NB4 (cell line): ENCODE results near the gene DDX49.
"Not testable (repeated sequence)": the region's sequence is repeated elsewhere in the genome, so short reads cannot be mapped to it uniquely, and the experiment has no call there.

Experiments used
- DNase-seq: peaks from one replicate; pipeline ENCODE4 v3.0.0; 2010; ENCODE audit warnings: low read depth
- H3K4me3 ChIP-seq: one replicate; pipeline ENCODE4 v1.5.1; 2011; ENCODE audit warnings: mild to moderate bottlenecking, low read depth, low read length, moderate library complexity
- MYC ChIP-seq: IDR thresholded peaks from 2 replicates; pipeline ENCODE4 v1.6.1; 2011; ENCODE audit warnings: low read depth, low read length
- POLR2A ChIP-seq: IDR thresholded peaks from 2 replicates; pipeline ENCODE4 v1.6.1; 2011; ENCODE audit warnings: mild to moderate bottlenecking; ENCODE audit not compliant: insufficient read length; ENCODE audit errors: extremely low read depth
- TF ChIP-seq, protein P1 (sequence below): IDR thresholded peaks from one replicate; pipeline ENCODE4 v1.5.1; 2012; ENCODE audit warnings: low read depth, low read length
- TF ChIP-seq, protein P2 (sequence below): IDR thresholded peaks from 2 replicates; pipeline ENCODE4 v1.6.1; 2011; ENCODE audit warnings: low read depth, low read length

Gene DDX49

DNA sequence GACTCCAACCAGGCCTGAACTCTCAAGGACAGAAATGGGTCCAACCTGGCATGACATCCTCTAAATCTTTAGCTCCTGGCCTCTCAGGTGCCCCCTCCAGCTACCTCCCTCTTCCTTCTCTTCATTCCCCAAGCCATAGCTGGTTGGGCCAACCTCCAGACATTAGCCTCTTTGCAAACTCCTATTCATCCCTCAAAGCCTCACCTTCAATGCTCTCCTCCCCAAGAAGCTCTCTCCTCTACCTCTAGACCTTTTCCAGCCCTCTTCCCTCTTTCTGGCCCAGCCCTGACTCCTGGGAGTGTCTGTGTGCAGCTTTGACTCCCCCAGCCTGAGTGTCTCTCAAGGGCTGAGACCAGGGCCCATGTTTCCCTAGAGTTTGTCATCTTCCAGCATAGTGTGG, 26.8 kb downstream of the DDX49 start:
- no peak overlapping the region for H3K4me3 ChIP-seq
- no peak for DNase-seq
- TF ChIP-seq MYC: no peak
- TF ChIP-seq, protein P1, sequence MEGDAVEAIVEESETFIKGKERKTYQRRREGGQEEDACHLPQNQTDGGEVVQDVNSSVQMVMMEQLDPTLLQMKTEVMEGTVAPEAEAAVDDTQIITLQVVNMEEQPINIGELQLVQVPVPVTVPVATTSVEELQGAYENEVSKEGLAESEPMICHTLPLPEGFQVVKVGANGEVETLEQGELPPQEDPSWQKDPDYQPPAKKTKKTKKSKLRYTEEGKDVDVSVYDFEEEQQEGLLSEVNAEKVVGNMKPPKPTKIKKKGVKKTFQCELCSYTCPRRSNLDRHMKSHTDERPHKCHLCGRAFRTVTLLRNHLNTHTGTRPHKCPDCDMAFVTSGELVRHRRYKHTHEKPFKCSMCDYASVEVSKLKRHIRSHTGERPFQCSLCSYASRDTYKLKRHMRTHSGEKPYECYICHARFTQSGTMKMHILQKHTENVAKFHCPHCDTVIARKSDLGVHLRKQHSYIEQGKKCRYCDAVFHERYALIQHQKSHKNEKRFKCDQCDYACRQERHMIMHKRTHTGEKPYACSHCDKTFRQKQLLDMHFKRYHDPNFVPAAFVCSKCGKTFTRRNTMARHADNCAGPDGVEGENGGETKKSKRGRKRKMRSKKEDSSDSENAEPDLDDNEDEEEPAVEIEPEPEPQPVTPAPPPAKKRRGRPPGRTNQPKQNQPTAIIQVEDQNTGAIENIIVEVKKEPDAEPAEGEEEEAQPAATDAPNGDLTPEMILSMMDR: no peak
- TF ChIP-seq POLR2A: no peak

DNA sequence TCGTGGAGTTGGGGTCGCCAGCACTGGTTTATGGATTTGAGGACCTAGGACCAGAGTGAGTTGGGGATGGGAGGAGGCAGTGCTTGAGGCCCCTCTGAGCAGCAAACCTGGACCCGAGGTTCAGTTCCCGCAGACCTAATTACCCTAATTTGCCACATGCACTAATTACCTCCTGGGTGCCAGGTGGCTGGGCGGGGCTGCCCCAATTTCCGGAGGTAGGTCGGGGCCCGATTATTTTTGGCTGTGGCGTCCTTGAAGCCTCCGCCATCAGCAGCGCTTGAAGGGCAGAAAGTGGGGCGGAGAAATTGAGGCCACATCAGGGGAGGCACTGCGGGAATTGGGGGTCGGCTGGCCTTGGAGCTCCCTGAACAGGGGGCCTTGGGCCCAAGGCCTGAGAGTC, 27.4 kb downstream of the DDX49 start:
- DNase-seq: no peak
- TF ChIP-seq, protein P1: no peak
- TF ChIP-seq, protein P2, sequence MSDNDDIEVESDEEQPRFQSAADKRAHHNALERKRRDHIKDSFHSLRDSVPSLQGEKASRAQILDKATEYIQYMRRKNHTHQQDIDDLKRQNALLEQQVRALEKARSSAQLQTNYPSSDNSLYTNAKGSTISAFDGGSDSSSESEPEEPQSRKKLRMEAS: no peak
- TF ChIP-seq POLR2A (no peak), MYC (no peak)

DNA sequence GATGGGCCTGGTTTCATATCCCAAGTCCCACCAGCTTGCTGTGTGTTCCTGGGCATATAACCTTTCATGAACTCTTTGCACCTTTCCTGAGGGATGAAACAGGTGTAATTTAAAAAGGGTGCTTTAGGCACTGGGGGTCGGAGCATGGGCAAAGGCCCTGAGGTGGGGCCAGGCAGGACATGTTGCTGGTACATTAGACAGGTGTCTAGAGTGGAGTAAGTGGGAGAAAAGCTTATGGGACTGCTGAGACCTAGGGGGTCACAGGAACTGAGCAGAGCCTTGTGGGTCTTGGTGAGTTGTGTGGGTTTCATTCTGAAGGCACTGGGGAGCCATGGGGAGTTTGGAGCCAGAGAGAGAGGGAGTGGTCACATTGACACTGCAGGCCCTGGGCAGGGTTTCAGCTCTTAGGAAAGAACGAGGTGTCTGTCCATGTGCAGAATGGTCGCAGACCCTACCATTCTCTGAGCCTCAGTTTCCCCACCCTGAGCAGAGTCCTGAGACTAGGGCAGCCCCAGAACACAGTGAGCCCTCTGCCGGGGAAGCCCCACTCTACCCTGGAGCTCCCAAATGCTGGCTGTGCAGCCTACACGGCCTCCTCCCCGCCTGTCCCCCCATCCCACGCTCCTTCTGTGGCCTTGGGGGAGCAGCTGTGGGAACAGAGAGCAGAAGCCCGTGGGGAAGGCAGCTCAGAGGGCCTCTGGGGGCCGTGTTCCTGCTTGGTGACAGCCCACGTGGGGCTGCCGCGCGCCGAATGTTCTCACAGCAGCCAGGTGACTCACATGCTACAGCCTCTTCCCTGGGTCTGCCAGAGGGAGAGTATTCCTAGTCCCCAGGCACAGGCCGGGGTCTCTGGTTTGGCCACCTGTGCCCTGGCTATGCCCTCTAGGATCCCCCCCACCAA, 28.8 kb downstream of the DDX49 start:
- TF ChIP-seq, protein P2: no peak
- TF ChIP-seq, protein P1: no peak
- TF ChIP-seq POLR2A (no peak), MYC (no peak)
- no peak overlapping the region for H3K4me3 ChIP-seq
- no peak for DNase-seq

More for the DNA sequence above, 27.4 kb downstream of the DDX49 start:
- no peak overlapping the region for H3K4me3 ChIP-seq

DNA sequence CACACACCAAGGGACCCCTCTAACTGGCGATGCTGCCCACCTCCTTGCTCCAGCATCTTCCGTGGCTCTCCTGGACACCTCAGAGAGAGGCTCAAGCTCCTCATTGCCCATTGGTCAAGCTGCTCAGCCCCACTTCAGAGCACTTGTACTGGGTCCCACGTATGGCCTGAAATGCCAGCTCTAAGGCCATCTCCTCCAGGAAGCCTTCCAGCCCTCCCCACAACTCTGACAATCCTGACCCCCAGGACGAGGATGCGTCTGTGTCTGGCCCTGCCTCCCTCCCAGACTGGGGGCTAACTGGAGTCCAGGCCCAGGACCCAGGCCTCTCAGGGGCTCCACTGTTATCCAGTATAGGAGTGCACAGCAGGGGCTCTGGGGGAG, 29.5 kb downstream of the DDX49 start:
- H3K4me3 ChIP-seq: no peak overlapping the region
- TF ChIP-seq, protein P2: no peak
- TF ChIP-seq, protein P1: no peak
- no peak for TF ChIP-seq MYC
- TF ChIP-seq POLR2A: no peak
- no peak for DNase-seq

DNA sequence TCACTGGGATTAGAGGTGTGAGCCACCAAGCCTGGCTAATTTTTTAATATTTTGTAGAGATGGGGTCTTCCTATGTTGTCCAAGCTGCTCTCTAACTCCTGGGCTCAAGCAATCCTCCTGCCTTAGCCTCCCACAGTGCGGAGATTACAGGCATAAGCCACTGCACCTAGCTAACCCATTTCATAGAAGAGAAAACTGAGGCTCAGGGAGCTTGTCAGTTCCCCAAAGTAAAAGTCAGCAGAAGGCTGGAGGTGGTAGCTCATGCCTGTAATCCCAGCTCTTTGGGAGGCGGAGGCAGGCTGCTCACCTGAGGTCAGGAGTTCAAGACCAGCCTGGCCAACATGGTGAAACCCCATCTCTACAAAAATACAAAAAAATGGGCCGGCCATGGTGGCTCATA, 30.3 kb downstream of the DDX49 start:
- TF ChIP-seq, protein P2: no peak
- TF ChIP-seq, protein P1: no peak
- TF ChIP-seq POLR2A (no peak), MYC (no peak)
- DNase-seq: no peak
- H3K4me3 ChIP-seq: no peak overlapping the region

DNA sequence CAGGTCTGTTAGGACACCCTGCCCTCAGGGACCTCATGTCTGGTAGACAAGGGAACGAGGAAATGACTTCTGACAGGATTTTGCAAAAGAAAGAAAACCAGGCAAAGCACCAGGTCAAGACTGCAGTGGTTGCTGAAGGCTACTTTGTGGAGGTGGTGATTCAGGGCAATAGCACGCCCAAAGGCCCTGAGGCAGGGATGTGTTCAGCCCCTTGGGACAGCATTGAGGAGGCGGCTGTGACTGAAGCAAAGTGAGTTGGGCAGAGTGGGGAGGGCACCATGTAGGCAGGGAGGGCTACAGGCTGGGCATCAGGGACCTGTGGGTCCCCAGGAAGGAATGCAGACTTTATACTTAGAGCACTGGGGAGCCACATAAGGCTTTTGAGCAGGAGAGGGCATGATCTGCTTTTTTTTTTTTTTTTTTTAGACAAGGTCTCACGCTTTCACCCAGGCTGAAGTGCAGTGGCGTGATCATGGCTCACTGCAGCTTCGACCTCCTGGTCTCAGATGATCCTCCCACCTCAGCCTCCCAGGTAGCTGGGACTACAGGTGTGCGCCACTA, 32.3 kb downstream of the DDX49 start:
- peak; percentile 65 for DNase-seq
- TF ChIP-seq MYC (no peak), POLR2A (no peak)
- TF ChIP-seq, protein P2: no peak
- TF ChIP-seq, protein P1: no peak
- no peak overlapping the region for H3K4me3 ChIP-seq

DNA sequence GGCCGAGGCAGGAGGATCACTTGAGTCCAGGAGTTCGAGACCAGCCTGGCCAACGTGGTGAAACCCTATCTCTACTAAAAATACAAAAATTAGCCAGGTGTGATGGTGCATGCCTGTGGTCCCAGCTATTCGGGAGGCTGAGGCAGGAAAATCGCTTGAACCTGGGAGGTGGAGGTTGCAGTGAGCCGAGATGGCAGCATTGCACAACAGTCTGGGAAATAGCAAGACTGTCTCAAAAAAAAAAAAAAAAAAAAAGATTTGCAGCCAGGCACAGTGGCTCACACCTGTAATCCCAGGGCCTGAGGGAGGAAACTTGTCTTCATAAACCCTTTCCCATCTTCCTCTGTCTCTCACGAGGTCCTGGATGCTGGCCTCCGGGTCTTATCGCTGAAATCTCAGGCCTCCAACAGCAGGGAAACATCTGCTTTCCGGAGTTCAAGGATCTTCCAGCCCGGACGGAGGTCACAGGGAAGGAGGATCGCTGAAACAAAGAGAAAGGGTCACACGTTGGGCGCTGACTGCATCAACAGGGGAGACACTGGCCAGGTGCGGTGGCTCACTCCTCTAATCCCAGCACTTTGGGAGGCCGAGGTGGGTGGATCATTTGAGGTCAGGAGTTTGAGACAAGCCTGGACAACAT, 33.0 kb downstream of the DDX49 start:
- H3K4me3 ChIP-seq, DNase-seq: not testable (repeated sequence)
